NCI-H345 (cell line): ENCODE results near the gene SLC22A24.
"Not testable (repeated sequence)": the region's sequence is repeated elsewhere in the genome, so short reads cannot be mapped to it uniquely, and the experiment has no call there.

ENCODE experiments used
- DNase-seq: peaks from one replicate; lab custom pipeline; 2025; lab: John Stamatoyannopoulos, UW

SLC22A24 gene, protein sequence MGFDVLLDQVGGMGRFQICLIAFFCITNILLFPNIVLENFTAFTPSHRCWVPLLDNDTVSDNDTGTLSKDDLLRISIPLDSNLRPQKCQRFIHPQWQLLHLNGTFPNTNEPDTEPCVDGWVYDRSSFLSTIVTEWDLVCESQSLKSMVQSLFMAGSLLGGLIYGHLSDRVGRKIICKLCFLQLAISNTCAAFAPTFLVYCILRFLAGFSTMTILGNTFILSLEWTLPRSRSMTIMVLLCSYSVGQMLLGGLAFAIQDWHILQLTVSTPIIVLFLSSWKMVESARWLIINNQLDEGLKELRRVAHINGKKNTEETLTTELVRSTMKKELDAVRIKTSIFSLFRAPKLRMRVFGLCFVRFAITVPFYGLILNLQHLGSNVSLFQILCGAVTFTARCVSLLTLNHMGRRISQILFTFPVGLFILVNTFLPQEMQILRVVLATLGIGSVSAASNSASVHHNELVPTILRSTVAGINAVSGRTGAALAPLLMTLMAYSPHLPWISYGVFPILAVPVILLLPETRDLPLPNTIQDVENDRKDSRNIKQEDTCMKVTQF

DNA sequence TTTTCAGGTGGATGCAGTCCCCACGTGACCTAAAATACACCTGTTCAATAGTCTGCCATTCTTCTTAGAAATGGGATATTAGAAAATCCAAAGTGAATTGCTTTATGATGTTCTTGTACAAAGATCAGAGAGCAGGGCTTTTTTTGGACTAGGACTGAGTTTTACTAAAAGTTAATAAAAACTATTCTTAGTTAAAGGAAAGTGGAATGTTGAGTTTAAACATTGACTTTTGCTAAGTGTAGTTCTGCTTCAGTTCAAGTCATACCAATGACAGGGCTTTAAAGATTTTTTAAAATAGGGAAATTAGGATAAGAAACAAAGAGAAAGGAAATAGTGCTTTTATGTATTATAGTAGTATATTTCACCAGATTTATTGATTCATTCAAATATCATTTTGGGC lies at the start of gene SLC22A24:
TSS of gene SLC22A24 (minus strand) at position 101 of the 400 bp plus-strand sequence. CDS start 442 bp downstream, outside the sequence.
- DNase-seq = no peak

DNA sequence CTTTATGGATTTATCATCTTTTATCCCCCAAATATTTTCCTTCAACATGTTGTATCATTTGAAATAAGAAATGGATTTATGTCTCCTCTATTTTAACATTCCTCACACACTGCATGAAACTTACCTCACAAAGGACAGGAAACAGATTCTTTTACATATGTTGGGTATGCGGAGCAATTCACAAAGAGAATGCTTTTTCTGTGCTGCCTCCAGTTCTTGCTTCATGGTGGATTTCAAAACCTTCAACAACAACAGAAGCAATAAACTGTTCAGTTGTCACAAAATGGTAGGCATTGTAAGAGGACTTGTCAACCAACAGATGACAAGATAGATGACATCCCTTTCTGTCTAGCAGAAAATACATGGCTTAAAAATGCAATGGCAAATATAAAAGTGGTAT lies 36.5 kb upstream of the SLC22A24 start:
- no peak for DNase-seq

DNA sequence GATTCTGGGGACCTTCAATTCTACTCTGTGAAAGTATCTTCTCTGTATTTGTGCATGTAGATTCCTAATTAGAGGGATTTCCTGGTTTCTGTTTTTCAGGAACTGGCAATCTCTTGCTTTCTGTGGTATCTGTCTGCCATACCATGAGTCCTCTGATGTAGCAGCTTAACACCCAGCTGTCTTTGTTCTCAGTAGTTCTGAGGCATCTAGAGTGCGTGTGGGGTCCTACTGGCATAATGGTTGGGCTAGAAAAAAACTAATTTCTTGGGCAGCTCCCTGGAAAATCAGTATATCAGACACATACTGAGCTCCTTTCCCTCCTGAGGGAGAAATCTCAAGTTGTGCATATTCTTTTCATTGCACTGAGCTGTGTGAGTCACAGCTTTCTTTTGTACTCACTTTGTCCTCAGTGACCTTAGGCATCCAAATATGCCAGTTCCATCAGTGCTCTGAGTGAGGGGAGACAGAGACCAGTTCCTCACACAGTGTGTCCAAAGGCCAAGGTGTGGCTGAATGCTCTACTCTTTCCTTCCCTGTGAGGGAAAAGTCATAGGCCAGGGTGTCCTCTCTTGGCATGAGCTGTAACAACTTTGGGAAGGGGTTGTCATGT lies 35.5 kb upstream of the SLC22A24 start:
- DNase-seq = no peak

DNA sequence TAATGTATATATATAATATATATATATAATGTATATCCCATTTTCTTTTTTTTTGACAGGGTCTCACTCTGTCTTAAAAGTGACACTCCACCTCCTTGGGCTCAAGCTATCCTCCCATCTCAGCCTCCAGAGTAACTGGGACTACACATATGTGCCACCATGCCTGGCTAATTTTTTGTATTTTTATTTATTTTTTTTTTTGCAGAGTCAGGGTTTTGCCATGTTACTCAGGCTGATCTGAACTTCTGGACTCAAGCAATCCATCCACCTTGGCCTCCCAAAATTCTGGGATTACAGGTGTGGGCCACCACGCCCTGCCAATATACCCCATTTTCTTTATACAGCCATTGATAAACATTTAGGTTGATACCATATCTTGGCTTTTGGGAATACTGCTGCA lies 33.9 kb upstream of the SLC22A24 start:
- no peak for DNase-seq

DNA sequence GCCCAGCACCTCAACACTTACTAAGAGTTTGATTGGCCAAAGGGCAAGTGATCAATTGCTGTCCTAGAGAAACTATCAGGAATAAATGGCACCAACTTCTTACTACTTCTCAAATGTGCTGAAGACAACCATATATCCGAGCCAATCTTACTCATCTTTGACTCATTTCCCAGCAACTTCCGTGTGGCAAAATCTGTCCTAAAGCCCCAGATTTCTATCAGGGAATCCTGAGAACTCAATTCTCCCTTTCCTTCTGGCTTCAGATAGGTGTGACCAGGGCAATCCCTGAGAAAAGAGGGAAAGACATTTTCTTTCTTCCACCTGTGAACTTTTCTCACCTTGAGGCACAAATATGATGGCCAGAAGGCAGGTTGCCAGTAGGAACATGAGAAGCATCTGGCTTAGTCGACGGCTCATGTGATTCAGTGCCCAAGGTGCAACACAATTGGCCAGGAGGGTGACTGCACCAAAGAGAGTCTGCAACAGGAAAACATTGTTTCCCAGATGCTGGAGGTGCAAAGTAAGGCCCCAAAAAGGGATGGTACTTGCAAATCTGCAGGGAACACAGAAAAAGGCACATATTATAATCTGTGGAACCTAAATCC lies 21.8 kb upstream of the SLC22A24 start:
- DNase-seq = no peak

DNA sequence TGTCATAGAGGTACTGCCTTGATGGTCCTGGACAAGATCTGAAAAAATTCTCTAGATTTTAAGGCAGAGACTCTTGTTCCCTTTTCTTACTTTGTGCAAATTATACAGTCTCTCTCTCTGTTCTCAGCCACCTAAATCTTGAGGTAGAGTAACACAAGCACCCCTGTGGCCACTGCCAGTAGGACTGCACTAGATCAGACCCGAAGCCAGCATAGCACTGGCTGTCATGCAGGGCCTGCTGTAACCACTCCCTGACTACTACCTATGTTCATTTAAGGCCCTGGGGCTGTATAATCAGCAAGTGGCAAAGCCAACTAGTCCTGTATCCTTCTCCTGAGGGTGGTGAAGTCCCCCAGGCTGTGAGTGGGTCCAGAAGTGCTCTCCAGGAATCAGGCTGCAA lies 11.8 kb upstream of the SLC22A24 start:
- no peak for DNase-seq

DNA sequence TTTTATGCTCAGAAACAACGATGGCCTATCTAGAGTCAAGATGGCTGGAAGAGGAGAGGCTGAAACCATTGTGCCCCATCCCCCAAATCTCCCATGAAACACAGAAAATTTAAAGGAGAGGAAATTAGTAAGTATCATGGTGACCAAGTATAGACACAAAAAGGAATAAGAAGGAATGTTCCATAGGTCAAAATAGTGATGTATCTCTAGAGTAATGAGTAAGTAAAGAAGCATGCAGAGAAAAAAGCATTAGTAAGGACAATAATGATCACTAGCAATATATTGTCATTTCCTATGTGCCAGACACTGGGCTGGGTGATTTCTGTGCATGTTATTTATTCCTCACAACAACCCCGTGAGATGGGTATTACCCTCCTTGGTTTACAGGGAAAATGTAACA lies 2.6 kb upstream of the SLC22A24 start:
- no peak for DNase-seq

DNA sequence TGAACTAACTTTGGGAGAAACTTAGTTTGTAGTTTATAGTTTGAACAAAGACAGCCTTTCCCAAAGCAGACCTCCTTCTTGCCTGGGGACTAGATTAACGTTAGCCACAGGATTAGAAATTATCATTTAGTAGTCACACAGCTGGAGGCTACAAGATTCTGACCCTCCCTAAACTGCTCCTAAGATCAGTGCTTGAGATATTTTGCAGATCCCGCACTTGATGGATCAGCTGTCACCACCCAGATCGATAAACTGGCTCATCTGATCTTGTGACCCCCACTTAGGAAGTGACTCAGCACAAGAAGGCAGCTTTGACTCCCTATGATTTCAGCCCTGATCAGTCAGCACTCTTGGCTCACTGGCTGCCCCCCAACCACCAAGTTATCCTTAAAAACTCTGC lies 1.6 kb downstream of the SLC22A24 start:
- DNase-seq = no peak

DNA sequence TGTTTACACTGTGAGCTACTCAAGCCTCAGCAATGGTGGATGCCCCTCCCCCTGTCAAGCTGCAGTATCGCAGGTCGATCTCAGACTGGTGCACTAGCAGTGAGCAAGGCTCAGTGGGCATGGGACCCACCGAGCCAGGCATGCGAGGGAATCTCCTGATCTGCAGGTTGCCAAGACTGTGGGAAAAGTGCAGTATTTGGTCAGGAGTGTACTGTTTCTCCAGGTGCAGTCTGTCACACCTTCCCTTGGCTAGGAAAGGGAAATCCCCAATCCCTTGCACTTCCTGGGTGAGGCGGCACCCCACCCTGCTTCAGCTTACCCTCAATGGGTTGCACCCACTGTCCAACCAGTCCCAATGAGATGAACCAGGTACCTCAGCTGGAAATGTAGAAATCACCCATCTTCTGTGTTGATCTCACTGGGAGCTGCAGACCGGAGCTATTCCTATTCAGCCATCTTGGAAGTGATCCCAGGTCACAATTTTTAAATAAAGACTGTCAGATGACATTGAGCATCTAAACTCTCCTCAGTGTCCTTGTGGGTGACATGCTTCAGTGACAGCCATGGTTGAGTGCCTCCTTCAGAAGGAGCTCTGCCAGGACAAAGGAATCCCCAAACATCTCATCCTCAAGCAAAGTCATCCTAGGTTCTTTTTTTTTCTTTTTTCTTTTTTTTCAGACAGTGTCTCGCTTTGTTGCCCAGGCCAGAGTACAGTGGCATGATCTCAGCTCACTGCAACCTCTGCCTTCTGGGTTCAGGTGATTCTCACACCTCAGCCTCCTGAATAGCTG lies 10.8 kb downstream of the SLC22A24 start:
- DNase-seq = no peak

DNA sequence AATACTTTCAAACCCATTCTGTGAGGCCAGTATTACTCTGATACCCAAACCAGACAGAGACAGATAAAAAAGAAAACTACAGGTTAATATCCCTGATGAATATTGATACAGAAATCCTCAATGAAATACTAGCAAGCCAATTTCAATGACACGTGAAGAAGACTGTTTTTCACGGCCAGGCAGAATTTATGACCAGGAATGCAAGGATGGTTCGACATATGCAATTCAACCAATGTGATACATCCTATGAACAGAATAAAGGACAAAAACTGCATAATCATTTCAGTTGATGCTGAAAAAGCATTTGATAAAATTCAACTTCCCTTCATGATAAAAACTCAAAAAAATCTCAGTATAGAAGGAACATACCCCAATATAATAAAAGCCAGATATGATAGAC lies 44.5 kb downstream of the SLC22A24 start:
- no peak for DNase-seq

DNA sequence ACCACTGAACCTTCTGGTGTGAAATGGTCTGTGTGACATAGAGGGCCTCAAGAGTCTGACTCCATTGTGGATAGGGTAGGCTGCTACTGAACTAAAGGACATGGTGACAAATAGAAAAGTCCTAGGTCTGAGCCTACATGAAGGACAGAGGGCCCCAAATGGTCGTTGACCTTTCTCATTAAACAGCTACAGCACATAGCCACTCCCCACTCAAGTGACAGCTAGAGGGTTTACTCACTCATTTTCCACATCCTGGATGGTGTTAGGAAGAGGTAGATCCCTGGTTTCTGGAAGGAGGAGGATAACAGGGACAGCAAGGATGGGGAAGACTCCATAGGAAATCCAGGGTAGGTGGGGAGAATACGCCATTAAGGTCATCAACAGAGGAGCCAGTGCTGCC lies 63.3 kb downstream of the SLC22A24 start:
- DNase-seq = no peak

DNA sequence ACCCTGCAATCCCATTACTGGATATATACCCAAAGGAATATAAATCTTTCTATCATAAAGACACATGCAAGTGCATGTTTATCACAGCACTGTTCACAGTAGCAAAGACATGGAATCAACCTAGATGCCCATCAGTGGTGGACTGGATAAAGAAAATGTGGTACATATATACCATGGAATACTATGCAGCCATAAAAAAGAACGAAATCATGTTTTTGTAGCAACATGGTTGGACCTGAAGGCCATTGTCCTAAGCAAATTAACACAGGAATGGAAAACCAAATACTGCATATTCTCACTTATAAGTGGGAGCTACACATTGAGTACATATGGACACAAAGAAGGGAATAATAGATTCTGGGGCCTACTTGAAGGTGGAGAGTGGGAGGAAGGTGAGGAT lies 97.8 kb downstream of the SLC22A24 start:
- not testable (repeated sequence) for DNase-seq

DNA sequence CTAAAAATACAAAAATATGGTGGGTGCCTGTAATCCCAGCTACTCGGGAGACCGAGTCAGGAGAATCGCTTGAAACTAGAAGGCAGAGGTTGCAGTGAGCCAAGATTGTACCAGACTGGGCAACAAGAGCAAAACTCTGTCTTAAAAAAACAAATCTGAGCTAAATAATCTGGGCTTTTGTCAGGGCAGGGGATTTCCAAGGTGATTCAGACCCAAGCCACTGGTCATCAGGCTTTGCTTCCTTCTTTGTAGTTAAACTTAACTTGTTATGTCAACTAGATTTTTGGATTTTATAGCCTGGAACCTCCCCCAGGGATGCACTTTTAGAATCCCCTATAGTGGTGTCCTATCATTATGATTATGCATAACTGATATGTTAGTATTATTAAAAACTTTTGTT lies 101.4 kb downstream of the SLC22A24 start:
- DNase-seq = no peak

DNA sequence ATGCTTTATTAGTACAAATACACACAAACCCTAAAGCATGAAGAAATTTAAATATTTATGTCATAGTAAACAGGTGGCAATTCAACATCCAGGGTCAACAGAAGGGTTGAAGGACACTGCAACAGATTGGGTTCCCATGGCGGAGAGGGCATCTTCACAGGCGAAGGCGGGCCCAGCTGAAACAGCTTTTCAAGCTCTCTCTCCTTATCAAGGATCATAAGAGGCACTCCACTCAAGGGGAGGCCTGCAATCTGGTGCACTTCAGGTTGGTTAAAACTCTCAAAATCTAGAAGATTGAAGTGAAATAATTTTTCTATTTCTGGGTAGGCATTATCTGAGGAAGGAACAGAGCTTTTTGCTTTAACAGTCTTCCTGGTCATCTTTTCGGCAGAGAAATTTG lies 111.6 kb downstream of the SLC22A24 start:
- no peak for DNase-seq
